HCT116 (cell line): ENCODE measurements around the gene KLHL20. TPM values are rescaled to one million over a fixed set of nuclear protein-coding genes. Genes with fewer than 3 reads are reported as not detected.
"Not testable (repeated sequence)": the region's sequence is repeated elsewhere in the genome, so short reads cannot be mapped to it uniquely, and the experiment has no call there.

Experiments
- ATAC-seq: fragments of 200-7000 bp; cut with Tn5 transposase; 2 replicates; pipeline ENCODE4 v1.9.1; 2020; ENCODE audit warnings: mild to moderate bottlenecking, moderate library complexity
- BruUV-seq: library from RNA; stranded (reverse); fragments of 400-500 nt; replicated peaks from 2 replicates; lab custom pipeline; 2021; lab: Mats Ljungman, UMichigan
- CTCF ChIA-PET: fragments of 300-600 bp; sonication (Branson Sonifier 250); formaldehyde crosslinking; loops from one replicate; lab custom pipeline; 2021; ENCODE audit warnings: antibody characterized with exemption; lab: Charles Lee
- POLR2A ChIA-PET: fragments of 300-600, 350-600 bp; sonication (Branson Sonifier 250); formaldehyde crosslinking; loops from one replicate; lab custom pipeline; 2021; ENCODE audit warnings: antibody characterized with exemption; lab: Charles Lee
- RAD21 ChIA-PET, 2 experiments: fragments of 300-600 bp; sonication (Branson Sonifier 250); formaldehyde crosslinking; loops; one replicate each; lab custom pipeline; 2023; ENCODE audit warnings: low total read pairs in 2 of 2; ENCODE audit not compliant: uncharacterized antibody in 2 of 2, unreplicated experiment in 2 of 2, low non-redundant PET in 1 of 2; lab: Charles Lee
- DNase-seq: peaks from one replicate; pipeline ENCODE4 v3.0.0-alpha.2; 2010; ENCODE audit warnings: low read depth, low spot score
- H2AFZ ChIP-seq: fragments of 200-600 bp; shearing (Covaris generic), sonication (generic); 2 replicates; pipeline ENCODE4 v1.6.1; 2017; ENCODE audit warnings: low read depth, mixed run types, mixed read lengths, antibody characterized with exemption, low read length; ENCODE audit not compliant: poor library complexity, severe bottlenecking
- H3K27ac ChIP-seq: 2 replicates; pipeline ENCODE4 v1.5.1; 2012; ENCODE audit warnings: low read depth, low read length
- H3K27me3 ChIP-seq: fragments of 200-600 bp; sonication (generic); 2 replicates; pipeline ENCODE4 v1.6.1; 2016; ENCODE audit warnings: mixed run types, low read length, mixed read lengths; ENCODE audit not compliant: insufficient read depth
- H3K36me3 ChIP-seq, 2 experiments: fragments of 200-500 bp in 1 of 2; fragments of 200-600 bp in 1 of 2; sonication (Bioruptor generic) in 1 of 2; sonication (generic) in 1 of 2; 2 replicates each; pipeline versions ENCODE4 v1.5.1 to v1.6.1; 2014 to 2016; ENCODE audit warnings: low read length in 2 of 2, inconsistent platforms in 1 of 2, mixed read lengths in 1 of 2, mixed run types in 1 of 2; ENCODE audit not compliant: insufficient read depth in 2 of 2, control insufficient read depth in 1 of 2
- H3K4me1 ChIP-seq, 2 experiments: fragments of 200-600 bp in 1 of 2; sonication (generic) in 1 of 2; 2 replicates each; pipeline versions ENCODE4 v1.5.1 to v1.6.1; 2012 to 2017; ENCODE audit warnings: low read length in 2 of 2, inconsistent platforms in 1 of 2, mild to moderate bottlenecking in 1 of 2, mixed read lengths in 1 of 2, mixed run types in 1 of 2, moderate library complexity in 1 of 2; ENCODE audit not compliant: insufficient read depth in 2 of 2, control insufficient read depth in 1 of 2
- H3K4me2 ChIP-seq: fragments of 200-600 bp; sonication (generic); 2 replicates; pipeline ENCODE4 v1.6.1; 2017; ENCODE audit warnings: mixed run types, low read length, mixed read lengths
- H3K4me3 ChIP-seq, 2 experiments: fragments of 200-600 bp in 1 of 2; sonication (generic) in 1 of 2; replicated peaks in 1 of 2; 2 replicates each; pipeline ENCODE4 v1.5.1; 2011 to 2016; ENCODE audit warnings: low read length in 2 of 2, control low read depth in 1 of 2, low read depth in 1 of 2, mild to moderate bottlenecking in 1 of 2, mixed read lengths in 1 of 2, mixed run types in 1 of 2
- H3K79me2 ChIP-seq: fragments of 200-600 bp; sonication (generic); 2 replicates; pipeline ENCODE4 v1.6.1; 2017; ENCODE audit warnings: mild to moderate bottlenecking, mixed run types, low read length, moderate library complexity, mixed read lengths; ENCODE audit not compliant: insufficient read depth
- H3K9ac ChIP-seq: fragments of 200-600 bp; sonication (generic); 2 replicates; pipeline ENCODE4 v1.6.1; 2016; ENCODE audit warnings: low read length, mixed read lengths
- H3K9me2 ChIP-seq: fragments of 200-600 bp; sonication (generic), shearing (Covaris generic); 2 replicates; pipeline ENCODE4 v1.6.1; 2017; ENCODE audit warnings: mixed run types, mild to moderate bottlenecking, moderate library complexity; ENCODE audit not compliant: insufficient read depth
- H3K9me3 ChIP-seq, 2 experiments: fragments of 200-500 bp in 1 of 2; fragments of 200-600 bp in 1 of 2; sonication (Bioruptor generic) in 1 of 2; sonication (generic) in 1 of 2; 2 replicates each; pipeline ENCODE4 v1.6.1; 2014 to 2017; ENCODE audit warnings: low read length in 2 of 2, mixed read lengths in 2 of 2, inconsistent platforms in 1 of 2, low read depth in 1 of 2, mild to moderate bottlenecking in 1 of 2, mixed run types in 1 of 2, moderate library complexity in 1 of 2; ENCODE audit not compliant: control insufficient read depth in 1 of 2, insufficient read depth in 1 of 2
- H4K20me1 ChIP-seq: fragments of 200-600 bp; sonication (generic), shearing (Covaris generic); 2 replicates; pipeline ENCODE4 v1.6.1; 2017; ENCODE audit warnings: mixed run types, mild to moderate bottlenecking, moderate library complexity; ENCODE audit not compliant: insufficient read depth
- CBX3 ChIP-seq: IDR thresholded peaks from 2 replicates; pipeline ENCODE4 v1.6.1; 2012; ENCODE audit warnings: low read depth
- CEBPB ChIP-seq: IDR thresholded peaks from 2 replicates; pipeline ENCODE4 v1.6.1; 2012; ENCODE audit warnings: low read depth
- ELF1 ChIP-seq: IDR thresholded peaks from 2 replicates; pipeline ENCODE4 v1.6.1; 2012; ENCODE audit warnings: low read depth, borderline replicate concordance
- EZH2 ChIP-seq: fragments of 200-600 bp; sonication (generic); IDR thresholded peaks from 2 replicates; pipeline ENCODE4 v1.6.1; 2017; ENCODE audit warnings: antibody characterized with exemption, mixed run types
- JUND ChIP-seq: IDR thresholded peaks from 2 replicates; pipeline ENCODE4 v1.6.1; 2012
- POLR2A ChIP-seq: IDR thresholded peaks from 2 replicates; pipeline ENCODE4 v1.7.0; 2011; ENCODE audit warnings: borderline replicate concordance; ENCODE audit not compliant: insufficient read depth, insufficient read length; ENCODE audit errors: extremely low read depth
- POLR2AphosphoS5 ChIP-seq: IDR thresholded peaks from 2 replicates; pipeline ENCODE4 v1.6.1; 2011; ENCODE audit warnings: mild to moderate bottlenecking, low read depth, low read length, moderate library complexity
- REST ChIP-seq: IDR thresholded peaks from 2 replicates; pipeline ENCODE4 v1.6.1; 2012; ENCODE audit warnings: low read depth
- SIN3A ChIP-seq: IDR thresholded peaks from 2 replicates; pipeline ENCODE4 v1.6.1; 2012; ENCODE audit warnings: low read depth
- TCF7L2 ChIP-seq: IDR thresholded peaks from 2 replicates; pipeline ENCODE4 v1.7.0; 2011; ENCODE audit warnings: borderline replicate concordance, inconsistent platforms; ENCODE audit not compliant: insufficient read depth, insufficient read length; ENCODE audit errors: extremely low read depth
- YY1 ChIP-seq: IDR thresholded peaks from 2 replicates; pipeline ENCODE4 v1.6.1; 2011; ENCODE audit warnings: low read length, low read depth, moderate library complexity, mild to moderate bottlenecking; ENCODE audit not compliant: insufficient replicate concordance; ENCODE audit errors: extremely low read depth
- ZBTB33 ChIP-seq: IDR thresholded peaks from 2 replicates; pipeline ENCODE4 v1.6.1; 2011; ENCODE audit warnings: mild to moderate bottlenecking, low read length, moderate library complexity; ENCODE audit not compliant: insufficient replicate concordance; ENCODE audit errors: extremely low read depth
- ZFX ChIP-seq: fragments of 450-650 bp; IDR thresholded peaks from 2 replicates; pipeline ENCODE4 v1.6.1; 2017
- ZNF274 ChIP-seq: fragments of 200-500 bp; sonication (Bioruptor generic); IDR thresholded peaks from 2 replicates; pipeline ENCODE4 v1.6.1; 2014; ENCODE audit warnings: mild to moderate bottlenecking, low read depth, low read length, inconsistent platforms
- intact Hi-C: fragments of 100-400 bp; cut with micrococcal nuclease; formaldehyde crosslinking; loops from 2 replicates; pipeline ENCODE4 v1.10.0; 2022
- total RNA-seq: library from RNA; stranded (reverse); gene quantifications from one replicate; pipeline ENCODE4 v1.2.1, GENCODE V29; 2021; ENCODE audit not compliant: unreplicated experiment

The KLHL20 gene
- total RNA-seq, 1 experiment from 2014 or later = 16.2 TPM

GRCh38 chr1:173736104-173736503 lies 21.3 kb downstream of the KLHL20 start:
- intact Hi-C loops, POLR2A ChIA-PET, H3K79me2 ChIP-seq, H2AFZ ChIP-seq, H3K36me3 ChIP-seq, BruUV-seq, H3K9me2 ChIP-seq, CTCF ChIA-PET, H3K27me3 ChIP-seq, H3K4me1 ChIP-seq, ATAC-seq, H3K27ac ChIP-seq, H4K20me1 ChIP-seq, H3K9ac ChIP-seq, H3K4me2 ChIP-seq, H3K4me3 ChIP-seq, DNase-seq, RAD21 ChIA-PET, H3K9me3 ChIP-seq: not testable (repeated sequence)

GRCh38 chr1:173742203-173742886 lies 27.6 kb downstream of the KLHL20 start:
- TF ChIP-seq TCF7L2 (no peak), ELF1 (no peak), POLR2AphosphoS5 (no peak), YY1 (no peak), SIN3A (no peak), CEBPB (no peak), EZH2 (no peak), ZNF274 (no peak), REST (no peak), CBX3 (no peak), ZFX (no peak), ZBTB33 (no peak), JUND (no peak), POLR2A (no peak)
- POLR2A ChIA-PET = no interaction called here
- no peak overlapping the region for H3K4me2 ChIP-seq
- H3K9ac ChIP-seq = no peak overlapping the region
- H3K36me3 ChIP-seq = no peaks in the 10 kb centered on the region
- intact Hi-C loops = no loop called here
- H2AFZ ChIP-seq = no peak overlapping the region
- no peaks in the 10 kb centered on the region for H3K4me1 ChIP-seq
- CTCF ChIA-PET = no interaction called here
- H3K27ac ChIP-seq = no peak overlapping the region
- no peak overlapping the region for H3K4me3 ChIP-seq
- H3K79me2 ChIP-seq = peaks cover 9% of the 10 kb centered on the region
- no peaks in the 10 kb centered on the region for H3K9me2 ChIP-seq
- RAD21 ChIA-PET = no interaction called here
- no peaks in the 10 kb centered on the region for H3K9me3 ChIP-seq
- H4K20me1 ChIP-seq = no peaks in the 10 kb centered on the region
- no peaks in the 10 kb centered on the region for H3K27me3 ChIP-seq
- no TSS peak for BruUV-seq
- no peak for DNase-seq
- ATAC-seq = no peak
